Posterior cingulate gyrus (tissue), 11 donors: ENCODE results near the gene COQ9.
"Not testable (repeated sequence)": the region's sequence is repeated elsewhere in the genome, so short reads cannot be mapped to it uniquely, and the experiment has no call there.

Source experiments
- DNase-seq, 10 donors: peaks; one replicate each; pipeline versions ENCODE4 v3.0.0 to v3.0.0-alpha.2; 2020 to 2021; ENCODE audit warnings: mixed read lengths in 3 of 10
- intact Hi-C: fragments of 100-400 bp; cut with DNase I; formaldehyde crosslinking; loops from one replicate; pipeline ENCODE4 v1.15.1; 2023

COQ9 gene

GRCh38 chr16:57482845-57483545 is 35.7 kb downstream of the COQ9 start:
- DNase-seq, result peak in 1 of 10 donors; percentile 49
- intact Hi-C loops, result no loop called here

- DNase-seq, result peak in 2 of 10 donors; percentile 27 to 82
- intact Hi-C loops, result no loop called here
Observed at GRCh38 chr16:57483725-57484514, 36.6 kb downstream of the COQ9 start.

GRCh38 chr16:57484515-57485005 is 37.3 kb downstream of the COQ9 start:
- DNase-seq, result peak in 1 of 10 donors; percentile 17
- intact Hi-C loops, result no loop called here

GRCh38 chr16:57485091-57485915 is 38.0 kb downstream of the COQ9 start:
- intact Hi-C loops, result no loop called here
- peak in 1 of 10 donors; percentile 83 for DNase-seq

- intact Hi-C loops, result no loop called here
- peak; percentile 64 to 96 (median 79) for DNase-seq
Observed at GRCh38 chr16:57485916-57486857, 38.9 kb downstream of the COQ9 start, which contains the start of gene DOK4. DOK4 (minus strand) TSS chr16:57486493; CDS start chr16:57479507, 6,986 bp downstream.

- DNase-seq, result peak in 2 of 10 donors; percentile 46 to 73
- intact Hi-C loops, result no loop called here
Observed at GRCh38 chr16:57486858-57487834, 39.9 kb downstream of the COQ9 start.

GRCh38 chr16:57489229-57489628 is 42.0 kb downstream of the COQ9 start:
- intact Hi-C loops, result no loop called here
- DNase-seq, result peak in 2 of 10 donors; percentile 31 to 38

GRCh38 chr16:57493767-57494166 is 46.5 kb downstream of the COQ9 start:
- DNase-seq, result no peak
- intact Hi-C loops, result no loop called here

- intact Hi-C loops, result no loop called here
- peak in 3 of 10 donors; percentile 8 to 56 (median 44) for DNase-seq
Observed at GRCh38 chr16:57497121-57497520, 49.8 kb downstream of the COQ9 start.

- peak in 3 of 10 donors; percentile 3 to 51 (median 30) for DNase-seq
- intact Hi-C loops, result no loop called here
Observed at GRCh38 chr16:57498031-57498430, 50.8 kb downstream of the COQ9 start.

- peak in 3 of 10 donors; percentile 33 to 66 (median 44) for DNase-seq
- intact Hi-C loops, result not testable (repeated sequence)
Observed at GRCh38 chr16:57499941-57500340, 52.7 kb downstream of the COQ9 start.

GRCh38 chr16:57500578-57501111 is 53.4 kb downstream of the COQ9 start:
- intact Hi-C loops, result no loop called here
- DNase-seq, result peak in 4 of 10 donors; percentile 19 to 72 (median 50)

- DNase-seq, result peak in 3 of 10 donors; percentile 18 to 47 (median 33)
Observed at GRCh38 chr16:57501492-57501891, 54.2 kb downstream of the COQ9 start.

GRCh38 chr16:57502048-57502775 is 54.9 kb downstream of the COQ9 start:
- intact Hi-C loops, result no loop called here
- DNase-seq, result peak in 3 of 10 donors; percentile 2 to 39 (median 29)

More at GRCh38 chr16:57501492-57501891, 54.2 kb downstream of the COQ9 start:
- intact Hi-C loops, result no loop called here

- DNase-seq, result peak in 3 of 10 donors; percentile 77 to 87 (median 86)
- intact Hi-C loops, result no loop called here
Observed at GRCh38 chr16:57503366-57503765, 56.1 kb downstream of the COQ9 start.

- peak in 2 of 10 donors; percentile 42 to 45 for DNase-seq
- intact Hi-C loops, result no loop called here
Observed at GRCh38 chr16:57504001-57504400, 56.7 kb downstream of the COQ9 start.

GRCh38 chr16:57504491-57504890 is 57.2 kb downstream of the COQ9 start:
- intact Hi-C loops, result no loop called here
- DNase-seq, result peak in 3 of 10 donors; percentile 37 to 60 (median 43)
